Measurements from ENCODE around the gene ERN1. TPM values are rescaled to one million over a fixed set of nuclear protein-coding genes. Genes with fewer than 3 reads are reported as not detected.
A peak's percentile ranks its signal among the peaks of the same experiment; 100 is the strongest.

ERN1 gene
- total RNA-seq, 1 donor: 12.7 TPM

DNA sequence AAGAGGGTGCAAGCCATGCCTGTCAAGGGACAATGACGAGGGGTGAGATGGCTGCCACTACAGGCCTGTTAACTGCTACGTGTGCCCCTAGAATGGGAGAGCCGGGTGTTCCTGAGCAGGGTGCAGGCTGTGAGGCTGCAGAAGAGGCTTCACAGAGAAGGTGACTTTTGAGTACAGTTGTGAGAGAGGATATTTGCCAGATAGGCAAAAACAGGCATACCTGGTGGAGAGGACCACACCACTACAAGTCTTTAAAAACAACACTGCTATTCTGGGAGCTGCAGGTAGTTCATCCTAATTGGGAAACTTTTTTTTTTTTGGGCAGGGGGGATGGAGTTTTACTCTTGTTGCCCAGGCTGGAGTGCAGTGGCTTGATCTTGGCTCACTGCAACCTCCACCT, 58.8 kb downstream of the ERN1 start:
- no peak for DNase-seq (ENCODE audit: insufficient read length, low spot score, missing footprints)
- no peaks in the 10 kb centered on the region for H3K79me2 ChIP-seq (ENCODE audit: insufficient read depth, low read length)

DNA sequence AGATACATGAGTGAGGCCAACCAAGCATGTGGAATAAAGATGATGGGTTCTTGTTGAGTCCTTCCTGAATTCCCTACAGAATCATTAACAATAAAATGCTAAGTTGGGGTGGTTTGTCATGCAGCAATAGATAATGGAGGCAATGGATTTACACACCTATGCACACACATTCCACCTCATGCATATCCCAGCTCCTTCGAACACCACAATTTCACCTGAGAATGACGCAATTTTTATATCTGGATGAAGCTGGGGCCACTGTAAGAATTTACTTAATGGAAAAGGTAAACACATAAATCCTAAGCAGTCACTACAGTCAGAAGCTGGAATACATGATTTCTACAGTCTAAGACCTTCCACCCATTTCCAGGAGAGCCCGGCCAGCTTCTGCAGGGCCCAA, 59.7 kb downstream of the ERN1 start:
- no peak overlapping the region for H3K4me2 ChIP-seq (ENCODE audit: insufficient read depth, low read length)
- DNase-seq (ENCODE audit: insufficient read length, low spot score, missing footprints): no peak
- no peak overlapping the region for H3K27ac ChIP-seq (ENCODE audit: low read depth, low read length)
- peaks cover 12% of the 10 kb centered on the region for H3K4me1 ChIP-seq (ENCODE audit: insufficient read depth, low read length)
- no peaks in the 10 kb centered on the region for H4K20me1 ChIP-seq (ENCODE audit: insufficient read depth, low read length)
- TF ChIP-seq, protein P1, sequence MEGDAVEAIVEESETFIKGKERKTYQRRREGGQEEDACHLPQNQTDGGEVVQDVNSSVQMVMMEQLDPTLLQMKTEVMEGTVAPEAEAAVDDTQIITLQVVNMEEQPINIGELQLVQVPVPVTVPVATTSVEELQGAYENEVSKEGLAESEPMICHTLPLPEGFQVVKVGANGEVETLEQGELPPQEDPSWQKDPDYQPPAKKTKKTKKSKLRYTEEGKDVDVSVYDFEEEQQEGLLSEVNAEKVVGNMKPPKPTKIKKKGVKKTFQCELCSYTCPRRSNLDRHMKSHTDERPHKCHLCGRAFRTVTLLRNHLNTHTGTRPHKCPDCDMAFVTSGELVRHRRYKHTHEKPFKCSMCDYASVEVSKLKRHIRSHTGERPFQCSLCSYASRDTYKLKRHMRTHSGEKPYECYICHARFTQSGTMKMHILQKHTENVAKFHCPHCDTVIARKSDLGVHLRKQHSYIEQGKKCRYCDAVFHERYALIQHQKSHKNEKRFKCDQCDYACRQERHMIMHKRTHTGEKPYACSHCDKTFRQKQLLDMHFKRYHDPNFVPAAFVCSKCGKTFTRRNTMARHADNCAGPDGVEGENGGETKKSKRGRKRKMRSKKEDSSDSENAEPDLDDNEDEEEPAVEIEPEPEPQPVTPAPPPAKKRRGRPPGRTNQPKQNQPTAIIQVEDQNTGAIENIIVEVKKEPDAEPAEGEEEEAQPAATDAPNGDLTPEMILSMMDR (IDR thresholded peaks at IDR 0.05; ENCODE audit: extremely low read depth, low read depth, low read length): no peak
- no peak overlapping the region for H3K4me3 ChIP-seq (ENCODE audit: insufficient read depth, low read length)
- H3K9me3 ChIP-seq (ENCODE audit: low read depth, low read length): peaks cover 9% of the 10 kb centered on the region
- no peak overlapping the region for H2AFZ ChIP-seq (ENCODE audit: low read length)
- H3K79me2 ChIP-seq (ENCODE audit: insufficient read depth, low read length): no peaks in the 10 kb centered on the region
- no peaks in the 10 kb centered on the region for H3K27me3 ChIP-seq (ENCODE audit: insufficient read depth, low read length)
- peaks cover 38% of the 10 kb centered on the region for H3K36me3 ChIP-seq (ENCODE audit: insufficient read depth, low read length)

More for the DNA sequence above, 58.8 kb downstream of the ERN1 start:
- H3K4me1 ChIP-seq (ENCODE audit: insufficient read depth, low read length): peaks cover 18% of the 10 kb centered on the region
- H4K20me1 ChIP-seq (ENCODE audit: insufficient read depth, low read length): no peaks in the 10 kb centered on the region
- peaks cover 37% of the 10 kb centered on the region for H3K36me3 ChIP-seq (ENCODE audit: insufficient read depth, low read length)
- H2AFZ ChIP-seq (ENCODE audit: low read length): no peak overlapping the region
- H3K4me2 ChIP-seq (ENCODE audit: insufficient read depth, low read length): no peak overlapping the region
- TF ChIP-seq, protein P1 (IDR thresholded peaks at IDR 0.05; ENCODE audit: extremely low read depth, low read depth, low read length): no peak
- no peak overlapping the region for H3K27ac ChIP-seq (ENCODE audit: low read depth, low read length)
- H3K4me3 ChIP-seq (ENCODE audit: insufficient read depth, low read length): no peak overlapping the region
- peaks cover 9% of the 10 kb centered on the region for H3K9me3 ChIP-seq (ENCODE audit: low read depth, low read length)
- H3K27me3 ChIP-seq (ENCODE audit: insufficient read depth, low read length): no peaks in the 10 kb centered on the region

DNA sequence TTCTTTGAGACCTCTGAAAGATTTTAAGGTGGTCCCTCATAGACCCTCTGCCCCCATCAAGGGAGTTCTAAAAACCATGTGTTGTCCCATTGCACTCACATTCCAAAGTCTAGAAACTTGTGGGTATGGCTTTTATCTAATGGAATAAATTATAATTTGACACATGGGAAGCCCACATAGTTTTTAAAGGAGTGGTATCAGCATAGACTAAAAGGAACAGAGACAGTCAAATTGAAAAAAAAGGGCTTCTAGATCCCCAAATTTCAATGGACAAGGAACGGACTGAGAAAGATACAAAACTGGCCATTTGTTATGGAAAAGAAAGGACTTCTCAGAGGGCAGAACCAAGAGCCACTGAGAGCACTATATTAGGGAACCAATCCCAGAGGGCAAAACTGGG, 60.8 kb downstream of the ERN1 start:
- Histone ChIP-seq H3K79me2 (ENCODE audit: insufficient read depth, low read length) (no peaks in the 10 kb centered on the region), H3K9me3 (ENCODE audit: low read depth, low read length) (peaks cover 9% of the 10 kb centered on the region), H3K27ac (ENCODE audit: low read depth, low read length) (no peak overlapping the region), H2AFZ (ENCODE audit: low read length) (no peak overlapping the region), H3K4me2 (ENCODE audit: insufficient read depth, low read length) (no peak overlapping the region), H3K4me1 (ENCODE audit: insufficient read depth, low read length) (peaks cover 2% of the 10 kb centered on the region), H4K20me1 (ENCODE audit: insufficient read depth, low read length) (no peaks in the 10 kb centered on the region), H3K4me3 (ENCODE audit: insufficient read depth, low read length) (no peak overlapping the region), H3K36me3 (ENCODE audit: insufficient read depth, low read length) (peaks cover 47% of the 10 kb centered on the region), H3K27me3 (ENCODE audit: insufficient read depth, low read length) (no peaks in the 10 kb centered on the region)
- TF ChIP-seq, protein P1 (IDR thresholded peaks at IDR 0.05; ENCODE audit: extremely low read depth, low read depth, low read length): no peak
- DNase-seq (ENCODE audit: insufficient read length, low spot score, missing footprints): no peak

DNA sequence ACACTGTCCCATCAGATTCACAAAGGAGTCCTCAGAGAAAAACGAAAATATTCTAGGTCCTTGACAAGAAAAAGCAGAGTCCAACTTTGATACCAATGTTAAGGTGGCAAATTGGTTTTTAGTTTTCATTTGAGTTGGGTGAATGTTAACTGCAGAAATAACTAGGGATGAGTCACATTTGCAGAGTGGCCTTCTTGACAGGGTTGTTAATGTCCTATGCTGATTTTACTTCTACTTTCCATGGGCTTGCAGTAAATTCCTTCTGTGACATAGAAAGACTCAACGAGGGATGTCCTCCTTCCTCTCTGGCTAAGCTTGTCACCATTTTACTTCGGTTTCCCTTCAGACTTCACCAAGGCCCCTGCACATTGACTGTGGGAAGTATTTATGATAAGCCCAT, 62.3 kb downstream of the ERN1 start:
- Histone ChIP-seq H3K4me1 (ENCODE audit: insufficient read depth, low read length) (no peaks in the 10 kb centered on the region), H3K9me3 (ENCODE audit: low read depth, low read length) (peaks cover 9% of the 10 kb centered on the region), H3K4me3 (ENCODE audit: insufficient read depth, low read length) (no peak overlapping the region), H2AFZ (ENCODE audit: low read length) (no peak overlapping the region), H3K36me3 (ENCODE audit: insufficient read depth, low read length) (peaks cover 53% of the 10 kb centered on the region), H4K20me1 (ENCODE audit: insufficient read depth, low read length) (no peaks in the 10 kb centered on the region), H3K27ac (ENCODE audit: low read depth, low read length) (no peak overlapping the region), H3K79me2 (ENCODE audit: insufficient read depth, low read length) (no peaks in the 10 kb centered on the region), H3K27me3 (ENCODE audit: insufficient read depth, low read length) (no peaks in the 10 kb centered on the region), H3K4me2 (ENCODE audit: insufficient read depth, low read length) (no peak overlapping the region)
- peak; percentile 26 for DNase-seq (ENCODE audit: insufficient read length, low spot score, missing footprints)
- TF ChIP-seq, protein P1 (IDR thresholded peaks at IDR 0.05; ENCODE audit: extremely low read depth, low read depth, low read length): no peak
